ENCODE data around the gene CEP72.
"Not testable (repeated sequence)": the region's sequence is repeated elsewhere in the genome, so short reads cannot be mapped to it uniquely, and the experiment has no call there.

Gene CEP72, protein sequence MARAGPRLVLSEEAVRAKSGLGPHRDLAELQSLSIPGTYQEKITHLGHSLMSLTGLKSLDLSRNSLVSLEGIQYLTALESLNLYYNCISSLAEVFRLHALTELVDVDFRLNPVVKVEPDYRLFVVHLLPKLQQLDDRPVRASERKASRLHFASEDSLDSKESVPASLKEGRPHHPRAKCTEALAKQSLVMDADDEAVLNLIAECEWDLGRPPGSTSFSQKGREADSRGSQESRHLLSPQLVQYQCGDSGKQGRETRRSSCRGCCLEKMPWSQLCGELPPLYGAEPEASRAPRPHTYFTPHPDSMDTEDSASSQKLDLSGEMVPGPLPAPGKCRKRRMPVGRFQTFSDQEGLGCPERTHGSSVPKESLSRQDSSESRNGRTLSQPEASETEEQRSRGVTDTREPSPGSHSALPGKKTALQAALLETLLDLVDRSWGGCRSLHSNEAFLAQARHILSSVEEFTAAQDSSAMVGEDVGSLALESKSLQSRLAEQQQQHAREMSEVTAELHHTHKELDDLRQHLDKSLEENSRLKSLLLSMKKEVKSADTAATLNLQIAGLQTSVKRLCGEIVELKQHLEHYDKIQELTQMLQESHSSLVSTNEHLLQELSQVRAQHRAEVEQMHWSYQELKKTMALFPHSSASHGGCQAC

DNA sequence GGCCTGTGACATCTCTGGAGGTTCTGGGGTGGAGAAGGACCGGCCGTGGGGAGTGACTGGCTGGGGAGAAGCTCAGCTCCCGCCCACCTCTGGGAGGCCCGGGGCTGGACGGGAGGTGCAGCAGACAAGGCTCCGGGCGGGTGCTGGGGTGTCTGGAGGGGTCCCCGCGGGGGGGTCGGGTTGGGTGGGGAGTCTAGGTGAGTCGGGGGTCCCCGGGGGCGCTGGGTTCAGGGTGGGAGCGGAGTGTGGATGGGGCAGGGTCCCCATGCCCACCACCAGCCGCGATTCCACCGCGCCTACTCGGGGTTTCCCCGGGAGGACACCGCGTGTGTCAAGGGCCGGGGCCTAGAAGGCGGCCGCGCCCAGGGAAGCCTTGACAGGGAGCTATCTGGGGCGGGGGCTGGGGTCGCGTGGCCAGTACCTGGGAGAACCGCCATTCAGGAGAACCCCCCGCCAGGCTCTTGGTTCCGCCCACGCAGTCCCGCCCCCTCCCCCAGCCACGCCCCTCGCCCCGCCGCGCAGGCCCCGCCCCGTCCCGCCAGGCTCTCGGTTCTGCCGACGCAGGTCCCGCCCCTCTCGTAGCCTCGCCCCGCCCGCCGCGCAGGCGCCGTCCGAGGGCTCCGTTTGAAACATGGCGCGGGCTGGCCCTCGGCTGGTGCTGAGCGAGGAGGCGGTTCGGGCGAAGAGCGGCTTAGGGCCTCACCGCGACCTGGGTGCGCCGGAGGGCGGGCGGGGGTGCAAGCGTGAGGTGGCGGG is at the start of gene CEP72:
CEP72 (plus strand) TSS at position 610 of the 756 bp plus-strand sequence; CDS start at position 632, 22 bp downstream.
- DNase-seq, result peak; percentile 88 to 91 (median 90)

DNA sequence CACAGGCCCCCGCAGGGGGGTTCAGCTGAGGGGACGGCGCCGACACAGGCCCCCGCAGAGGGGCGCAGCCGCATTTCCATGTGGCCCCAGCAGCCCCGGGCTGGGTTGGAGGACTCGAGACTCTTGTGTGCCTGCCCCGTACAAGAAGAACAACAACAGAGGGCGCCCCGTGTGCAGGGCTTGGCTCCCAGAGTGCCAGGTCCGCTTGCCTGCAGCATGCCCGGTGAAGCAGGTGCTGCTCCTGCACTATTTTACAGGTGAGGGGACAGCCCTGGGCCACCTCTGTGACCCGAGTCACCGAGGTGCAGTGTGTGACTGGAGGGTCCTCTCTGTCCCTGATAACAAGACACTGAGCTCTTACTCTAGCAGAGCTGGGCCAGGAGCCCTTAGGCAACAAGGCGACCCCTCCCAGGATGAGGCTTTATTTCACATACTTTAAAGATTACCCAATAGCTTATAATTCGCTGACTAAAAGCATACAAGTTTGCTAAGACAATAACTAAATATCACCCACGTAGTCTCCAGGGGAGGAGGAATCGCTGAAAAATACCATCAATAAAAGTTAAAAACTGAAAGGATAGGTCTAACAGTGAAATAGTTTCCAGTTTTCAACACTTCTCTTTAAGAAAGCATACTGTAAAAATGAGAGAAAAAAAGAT is 46.2 kb upstream of the CEP72 start:
- DNase-seq, result no peak

DNA sequence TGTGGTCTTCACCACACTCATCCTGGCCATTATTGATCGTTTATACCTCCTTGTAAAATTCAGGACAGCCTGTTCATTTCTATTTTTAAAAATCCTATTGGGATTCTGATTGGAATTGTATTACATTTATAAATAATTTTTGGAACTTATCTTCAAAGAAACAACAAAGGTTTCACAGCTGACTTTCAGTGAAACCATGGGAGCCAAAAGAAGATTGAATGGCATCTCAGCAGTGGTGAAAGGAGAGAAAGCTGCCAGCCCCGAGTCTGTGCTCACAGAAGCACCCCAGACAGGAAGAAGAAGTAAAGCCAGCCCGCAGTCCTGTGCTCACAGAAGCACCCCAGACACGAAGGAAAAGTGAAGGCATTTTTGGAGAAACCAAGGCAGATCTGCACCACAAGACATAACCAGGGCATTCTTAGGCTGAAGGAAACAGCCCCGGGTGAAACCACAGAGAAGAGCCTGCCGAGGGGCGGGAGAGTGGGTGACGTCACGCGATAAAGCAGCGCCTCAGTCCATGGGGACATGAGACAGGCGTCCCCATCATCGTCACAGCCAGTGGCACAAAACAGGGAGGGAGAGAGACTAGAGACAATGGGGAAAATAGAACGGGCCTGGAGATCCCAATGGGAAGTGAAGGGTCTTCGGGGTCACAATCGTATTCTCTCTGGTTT is 45.4 kb upstream of the CEP72 start:
- DNase-seq, result no peak

DNA sequence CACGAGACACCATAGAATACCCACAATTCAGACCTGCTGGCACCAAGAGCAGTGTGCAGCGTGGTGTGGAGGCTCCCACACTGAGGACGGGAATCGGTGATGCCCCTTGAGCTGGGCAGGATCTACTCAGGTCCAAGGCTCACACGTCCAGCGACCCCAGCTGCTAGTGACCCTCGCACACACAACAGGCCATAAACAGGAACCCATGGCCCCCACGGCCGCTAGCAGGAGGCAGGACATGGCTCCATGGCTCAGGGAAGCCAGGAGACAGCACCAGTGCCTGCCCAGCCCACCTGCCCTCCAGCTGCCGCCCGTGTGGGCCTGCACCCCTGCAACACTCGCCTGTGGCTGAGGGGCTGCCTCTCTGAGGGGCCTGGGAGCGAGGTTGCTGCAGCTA is 44.5 kb upstream of the CEP72 start:
- no peak for DNase-seq

DNA sequence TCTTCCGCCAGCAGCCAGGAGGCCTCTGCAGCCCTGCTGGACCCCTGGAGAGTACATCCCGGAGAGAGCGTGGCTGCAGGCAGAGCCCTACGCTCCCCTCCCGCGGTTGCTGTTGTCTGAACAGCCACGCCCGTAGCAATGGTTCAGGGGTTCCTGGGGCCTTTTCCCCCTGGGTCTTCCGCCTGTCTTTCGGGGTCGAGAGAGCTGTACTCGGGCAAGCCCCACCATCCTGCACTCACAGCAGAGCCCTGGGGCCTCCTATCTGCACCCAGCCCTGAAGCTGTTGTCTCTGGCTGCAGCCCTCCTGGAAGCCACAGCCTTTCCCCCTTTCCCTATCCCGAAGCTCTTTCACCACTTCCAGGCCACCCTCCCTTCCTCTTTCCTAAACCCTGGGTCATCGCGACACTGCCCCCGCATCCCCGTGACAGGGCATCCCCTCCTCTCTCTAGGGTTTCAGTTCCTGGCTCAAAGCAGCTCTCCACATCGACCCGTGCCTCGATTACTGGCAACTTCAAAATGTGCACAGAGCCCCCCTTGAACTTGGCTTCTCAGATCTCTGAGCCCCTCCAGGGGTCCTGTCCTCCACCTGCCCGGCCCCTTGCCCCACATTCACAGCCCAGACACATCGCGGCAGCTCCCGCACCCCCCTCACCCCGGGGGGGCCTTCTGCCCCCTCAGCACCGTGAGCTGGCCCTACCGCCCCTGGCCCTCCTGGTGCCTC is 43.9 kb upstream of the CEP72 start:
- no peak for DNase-seq

DNA sequence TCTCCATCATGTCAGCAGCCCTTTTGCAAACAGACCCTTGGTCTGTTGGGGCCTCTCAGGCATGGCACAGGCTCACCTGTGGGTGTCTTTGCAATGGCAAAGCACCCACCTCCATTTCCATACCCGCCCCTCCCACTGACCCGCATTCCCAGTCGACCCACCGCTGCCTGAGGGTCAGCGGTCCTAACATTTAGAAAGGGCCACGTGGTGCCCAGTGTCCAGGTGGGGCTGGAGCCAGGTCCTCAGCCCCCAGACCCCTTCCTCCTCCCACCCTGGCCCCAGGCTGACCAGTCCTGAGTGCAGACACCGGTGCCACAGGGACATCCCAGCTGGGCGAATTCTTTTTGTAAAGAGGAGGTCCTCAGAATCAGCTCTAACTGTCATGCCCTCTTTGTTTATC is 43.3 kb upstream of the CEP72 start:
- no peak for DNase-seq

DNA sequence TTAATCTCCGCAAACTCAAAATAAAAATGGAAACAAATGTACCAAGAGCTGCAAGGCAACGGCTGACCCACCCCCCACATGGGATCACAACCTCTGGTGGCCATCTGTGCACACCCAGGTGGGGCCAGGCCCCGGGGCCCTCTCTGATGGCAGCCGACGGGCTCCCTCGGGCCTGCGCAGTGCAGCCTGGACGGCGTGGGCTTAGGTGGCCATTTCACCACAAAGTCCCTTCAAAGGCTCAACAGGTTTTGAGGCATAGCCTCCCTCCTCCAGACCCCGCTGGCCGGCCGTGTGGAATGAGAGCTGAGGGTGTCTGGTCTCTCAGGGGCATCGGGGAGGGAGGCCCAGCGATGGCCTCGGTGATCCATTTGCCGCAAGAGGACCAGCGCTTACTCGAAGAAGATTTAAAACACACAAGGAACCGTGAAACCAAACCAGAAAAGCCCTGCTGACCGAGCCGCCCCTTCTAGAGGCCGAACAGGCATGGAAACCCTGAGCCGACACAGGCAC is 42.7 kb upstream of the CEP72 start:
- DNase-seq, result no peak

DNA sequence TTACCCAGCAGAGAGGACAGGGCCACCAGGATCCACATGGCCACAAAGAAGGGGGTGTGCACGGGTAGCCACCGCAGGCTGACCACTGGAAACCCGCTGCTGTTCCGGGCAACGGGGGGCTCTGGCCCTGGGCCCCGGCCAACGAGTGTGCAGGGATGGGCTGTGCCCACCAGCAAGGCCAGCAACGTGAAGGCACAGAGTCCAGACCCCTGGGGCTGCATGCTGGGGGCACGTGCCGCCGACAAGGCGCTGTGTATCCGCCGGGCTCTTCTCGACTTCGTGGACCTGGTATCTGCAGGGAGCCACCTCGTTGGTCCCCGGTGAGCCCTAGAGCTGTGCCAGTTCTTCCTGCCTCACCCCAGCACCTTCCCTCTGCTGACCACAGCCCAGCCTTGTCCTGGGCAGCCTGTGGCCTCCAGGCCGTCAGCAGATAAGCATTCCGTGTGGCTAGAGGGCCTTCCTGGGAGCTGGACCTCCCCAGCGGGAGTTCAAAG is 42.2 kb upstream of the CEP72 start:
- DNase-seq, result no peak

DNA sequence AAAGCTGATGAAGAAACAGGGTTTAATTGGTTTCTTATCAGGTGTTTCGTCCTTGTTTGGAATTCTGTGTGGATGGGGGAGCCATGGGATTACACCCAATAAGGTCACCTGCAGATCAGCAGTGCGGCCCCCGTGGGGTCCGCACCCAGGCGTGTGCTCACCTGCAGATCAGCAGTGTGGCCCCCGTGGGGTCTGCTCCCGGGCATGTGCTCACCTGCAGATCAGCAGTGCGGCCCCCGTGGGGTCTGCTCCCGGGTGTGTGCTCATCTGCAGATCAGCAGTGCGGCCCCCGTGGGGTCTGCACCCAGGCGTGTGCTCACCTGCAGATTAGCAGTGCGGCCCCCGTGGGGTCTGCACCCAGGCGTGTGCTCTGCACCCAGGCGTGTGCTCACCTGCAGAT is 41.7 kb upstream of the CEP72 start:
- no peak for DNase-seq

DNA sequence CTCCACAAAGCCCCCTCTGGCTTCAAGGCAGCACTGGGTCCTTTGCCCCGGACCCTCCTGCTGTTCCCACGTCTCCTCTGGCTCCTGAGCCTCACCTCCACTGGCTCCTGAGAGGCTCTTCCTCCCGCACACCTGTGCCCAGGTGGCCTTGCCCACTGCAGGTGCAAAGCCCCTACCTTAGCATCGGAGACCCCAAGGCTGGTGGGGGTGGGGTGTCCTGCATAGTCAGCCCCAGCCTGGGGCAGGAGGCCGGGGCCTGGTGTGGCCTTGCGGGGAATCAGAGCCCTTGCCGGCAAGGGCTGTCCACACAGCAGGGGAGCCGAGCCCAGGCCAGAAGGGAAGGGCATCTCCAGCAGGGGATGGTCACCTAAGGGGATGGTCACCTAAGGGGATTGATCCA is 41.3 kb upstream of the CEP72 start:
- DNase-seq, result no peak

DNA sequence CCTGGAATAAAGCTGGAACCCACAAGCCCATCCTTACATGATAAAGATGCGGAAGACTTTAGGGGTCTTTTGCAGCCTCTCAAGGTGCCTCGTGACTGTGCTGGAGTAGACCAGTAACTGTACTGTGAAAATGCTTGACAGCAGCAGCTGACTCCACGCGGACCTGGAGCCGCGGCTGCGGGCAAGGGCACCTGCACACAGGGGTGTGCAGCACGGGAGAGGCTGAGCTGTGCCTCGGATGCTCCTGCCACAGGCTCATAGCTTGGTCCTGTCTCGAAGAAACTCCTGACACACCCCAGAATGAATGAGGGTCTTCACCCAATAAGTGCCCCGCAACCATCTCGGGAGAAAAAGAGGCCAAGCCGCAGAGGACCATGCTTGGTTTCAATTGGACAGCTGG is 40.3 kb upstream of the CEP72 start:
- DNase-seq, result no peak

DNA sequence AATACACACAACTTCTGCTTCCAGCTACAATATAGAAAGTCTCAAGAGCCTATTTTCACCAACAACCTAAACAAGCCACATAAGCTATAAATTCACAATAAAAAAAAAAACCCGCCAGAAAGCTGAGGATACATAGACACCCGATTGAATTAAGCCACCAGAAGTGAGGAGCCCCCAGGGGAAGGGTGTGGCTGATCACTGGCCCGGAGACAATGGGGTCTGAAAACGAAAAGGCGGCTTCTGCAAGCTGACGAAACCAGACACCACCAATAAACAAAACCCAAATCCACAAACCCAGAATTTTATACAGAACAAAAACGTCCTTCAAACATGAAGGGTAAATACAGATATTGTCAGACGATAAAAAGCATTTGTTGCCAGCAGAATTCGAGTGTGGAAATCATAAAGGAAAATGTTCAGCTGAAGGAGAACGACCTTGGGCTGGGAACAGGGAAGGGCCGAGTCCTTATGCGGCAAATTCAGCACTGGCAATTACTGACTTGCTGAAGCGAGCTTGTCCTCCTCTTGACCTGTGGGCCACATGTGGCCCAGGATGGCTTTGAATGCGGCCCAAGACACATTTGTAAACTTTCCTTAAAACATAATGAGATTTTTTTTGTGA is 39.6 kb upstream of the CEP72 start:
- no peak for DNase-seq

DNA sequence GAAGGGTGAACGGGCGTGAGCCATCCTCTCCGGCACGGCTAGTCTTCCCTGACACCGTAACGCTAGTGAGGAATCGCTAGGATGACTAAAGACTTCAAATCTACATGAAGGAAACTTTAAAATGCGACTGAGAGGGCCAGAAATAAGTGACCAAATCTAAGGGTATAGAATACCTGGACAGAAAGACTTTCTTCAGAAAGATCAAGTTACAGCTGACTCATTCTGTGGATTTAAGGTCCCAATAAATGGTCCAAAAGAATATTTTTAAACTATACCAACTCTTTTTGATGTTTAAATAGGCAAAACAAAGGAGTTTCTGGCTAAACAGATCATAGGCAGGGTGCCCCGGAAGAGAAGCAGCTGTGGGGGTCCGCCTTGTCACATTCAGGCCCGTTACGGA is 38.9 kb upstream of the CEP72 start:
- no peak for DNase-seq

DNA sequence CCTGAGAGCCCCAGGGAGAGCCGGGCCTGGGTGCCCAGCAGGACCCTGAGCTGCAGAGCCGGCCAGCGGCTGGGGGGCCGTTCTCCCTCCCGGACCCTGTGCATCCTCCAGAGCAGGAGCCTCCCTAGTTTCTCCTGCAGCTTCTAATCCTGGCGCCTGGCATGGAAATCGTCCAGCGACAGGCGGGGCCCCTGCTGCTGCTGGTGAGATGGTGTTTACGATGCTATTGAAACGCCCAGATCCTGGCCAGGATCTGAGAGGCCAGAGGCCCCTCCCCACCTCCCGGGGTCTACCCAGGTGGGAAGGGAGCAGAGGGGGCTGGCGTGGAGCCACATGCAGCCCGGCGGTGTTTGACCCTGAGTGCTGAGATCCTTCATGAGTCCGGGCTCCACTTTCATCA is 38.2 kb upstream of the CEP72 start:
- no peak for DNase-seq

DNA sequence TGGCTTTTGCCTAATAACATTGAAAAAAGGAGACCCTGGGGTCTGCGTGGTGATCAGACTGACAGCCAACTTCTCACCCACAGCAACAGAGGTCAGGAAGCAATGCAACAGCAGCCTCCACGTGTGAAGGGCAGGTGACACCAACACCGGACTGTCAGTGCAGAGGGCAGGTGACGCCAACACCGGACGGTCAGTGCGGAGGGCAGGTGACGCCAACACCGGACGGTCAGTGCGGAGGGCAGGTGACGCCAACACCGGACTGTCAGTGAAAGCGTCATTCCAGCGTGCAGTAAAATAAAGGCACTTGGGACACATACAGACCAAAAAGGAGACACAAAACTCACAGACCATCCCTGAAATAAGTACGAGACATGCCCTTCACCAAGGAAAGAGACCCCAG is 37.2 kb upstream of the CEP72 start:
- no peak for DNase-seq

DNA sequence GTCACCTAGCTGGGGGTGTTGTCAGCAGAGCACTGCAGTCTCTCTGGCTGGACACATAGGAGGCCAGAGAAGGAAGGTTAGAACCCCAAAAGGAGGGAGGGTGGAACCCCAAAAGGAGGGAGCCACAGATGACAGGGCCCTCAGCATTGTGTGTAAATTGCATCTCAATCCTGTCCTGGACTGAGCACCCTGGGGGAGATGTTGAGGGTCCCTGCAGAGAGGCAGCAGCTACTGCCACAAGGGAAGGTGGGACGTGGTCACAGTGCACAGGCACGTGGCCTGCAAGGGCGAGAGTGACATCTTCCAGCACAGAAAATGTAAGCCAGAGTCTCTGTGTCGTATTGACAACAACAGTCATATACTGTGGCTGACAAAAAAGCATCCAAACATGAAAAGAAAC is 36.5 kb upstream of the CEP72 start:
- DNase-seq, result no peak

DNA sequence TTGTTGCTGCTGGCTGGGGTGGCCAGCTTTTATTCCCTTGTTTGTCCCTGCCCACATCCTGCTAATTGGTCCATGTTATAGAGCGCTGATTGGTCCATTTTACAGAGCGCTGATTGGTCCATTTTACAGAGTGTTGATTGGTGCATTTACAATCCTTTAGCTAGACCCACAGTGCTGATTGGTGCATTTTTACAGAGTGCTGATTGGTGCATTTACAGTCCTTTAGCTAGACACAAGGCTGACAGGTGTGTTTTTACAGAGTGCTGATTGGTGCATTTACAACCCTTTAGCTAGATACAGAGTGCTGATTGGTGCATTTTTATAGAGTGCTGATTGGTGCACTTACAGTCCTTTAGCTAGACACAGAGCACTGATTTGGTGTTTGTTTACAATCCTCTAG is 34.9 kb upstream of the CEP72 start:
- DNase-seq, result not testable (repeated sequence)

DNA sequence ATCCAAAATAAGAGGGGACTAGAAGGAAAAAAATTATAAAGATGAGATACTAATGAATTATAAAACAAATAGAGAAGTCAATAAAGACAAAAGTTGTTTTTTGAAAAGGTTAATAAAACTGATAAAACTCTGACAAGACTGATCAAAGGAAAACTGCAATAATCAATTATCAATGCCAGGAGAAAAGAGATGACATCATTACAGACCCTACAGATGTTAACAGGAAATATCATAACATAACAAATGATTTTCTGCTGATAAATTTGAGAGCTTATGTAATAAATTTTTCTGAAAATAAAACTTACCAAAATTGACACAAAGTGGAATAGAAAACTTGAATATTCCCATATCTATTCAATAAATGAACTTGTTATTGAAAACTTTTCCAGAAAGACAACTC is 34.3 kb upstream of the CEP72 start:
- DNase-seq, result no peak

DNA sequence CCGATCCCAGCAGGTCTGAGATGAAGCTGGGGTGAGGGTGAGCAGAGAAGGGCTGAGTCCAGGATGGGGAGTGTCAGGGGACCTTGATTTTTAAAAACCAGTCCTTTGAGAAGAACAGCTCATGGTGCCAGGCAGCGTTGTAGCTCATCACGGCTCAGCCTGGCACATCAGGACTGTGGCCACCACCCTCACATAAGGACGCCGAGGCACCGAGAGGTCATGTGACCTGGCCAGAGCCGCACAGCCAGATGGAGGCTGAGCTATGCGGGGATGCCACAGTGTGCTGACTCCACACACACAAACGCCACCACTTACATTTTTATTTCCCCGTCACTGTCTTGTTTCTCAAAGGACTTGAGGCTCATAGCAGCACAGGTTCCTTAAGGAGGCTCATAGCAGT is 32.9 kb upstream of the CEP72 start:
- no peak for DNase-seq

DNA sequence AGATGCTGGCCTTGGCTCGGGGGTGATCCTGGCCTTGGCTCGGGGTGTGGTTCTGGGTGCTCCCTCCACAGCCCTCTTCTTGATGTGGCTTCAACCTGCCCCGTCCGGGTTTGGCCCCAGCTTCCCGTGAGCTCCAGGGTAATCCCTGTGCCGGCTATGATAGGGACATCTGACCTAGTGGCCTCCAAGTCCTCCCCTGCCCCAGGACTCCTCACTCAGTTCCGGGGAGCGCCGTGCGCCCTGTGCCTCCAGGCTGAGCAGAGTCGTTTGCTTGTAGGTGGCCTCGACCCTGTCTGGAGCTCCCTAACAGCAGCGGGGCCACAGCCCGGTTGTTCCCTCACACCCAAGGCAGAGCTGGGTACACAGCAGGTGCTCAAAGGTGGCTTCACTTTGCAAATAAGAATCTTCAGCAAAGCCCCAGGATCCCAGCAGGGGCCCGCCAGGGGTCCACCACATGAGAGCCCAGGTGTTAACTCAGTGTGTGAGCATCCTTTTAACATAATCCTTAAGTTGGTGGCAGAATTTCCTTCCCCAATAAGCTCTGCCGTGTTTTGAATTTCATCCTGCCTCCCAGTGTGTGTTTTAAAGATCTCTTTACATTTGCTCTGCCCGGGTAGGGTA is 32.3 kb upstream of the CEP72 start:
- DNase-seq, result no peak

DNA sequence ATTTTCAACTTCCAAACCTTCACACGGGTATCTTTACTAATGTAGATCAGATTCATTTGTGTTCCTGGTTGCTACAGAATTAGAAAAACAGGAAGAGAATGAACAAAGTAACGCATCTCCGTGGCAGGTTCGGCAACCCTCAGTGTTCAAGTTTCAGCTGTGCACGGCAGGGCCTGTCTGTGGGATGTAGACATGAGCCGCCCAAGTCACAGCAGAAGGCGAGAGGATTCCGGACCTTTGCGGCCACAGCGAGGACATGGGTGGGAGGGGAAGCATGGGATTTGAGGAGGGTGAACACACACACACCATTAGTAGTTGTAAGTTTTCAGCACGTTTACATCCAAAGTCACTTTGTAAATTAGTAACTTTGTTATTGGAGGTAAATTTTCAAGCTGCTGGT is 31.7 kb upstream of the CEP72 start:
- no peak for DNase-seq

All from activated CD4-positive, CD25-positive, alpha-beta regulatory T cell (primary cell).